Peyer's patch (tissue), 4 donors: ENCODE data around the gene R3HDM2. TPM values are rescaled to one million over a fixed set of nuclear protein-coding genes. Genes with fewer than 3 reads are reported as not detected.

ENCODE experiments used
- DNase-seq, 3 donors: peaks; one replicate each; pipeline ENCODE4 v3.0.0-alpha.2; 2017 to 2019
- H3K27ac ChIP-seq, 4 donors: fragments of 200-600 bp; sonication (generic); one replicate each; pipeline ENCODE4 v1.5.1; 2016 to 2019
- H3K27me3 ChIP-seq, 2 donors: fragments of 200-600 bp; sonication (generic); one replicate each; pipeline ENCODE4 v1.5.1; 2019
- H3K36me3 ChIP-seq, 3 donors: fragments of 200-600 bp; sonication (generic); one replicate each; pipeline ENCODE4 v1.5.1; 2016 to 2019
- H3K4me1 ChIP-seq, 4 donors: fragments of 200-600 bp; sonication (generic); one replicate each; pipeline ENCODE4 v1.5.1; 2016 to 2019
- H3K4me3 ChIP-seq, 4 donors: fragments of 200-600 bp; sonication (generic); 1 replicate in 3 of 4; 2 replicates in 1 of 4; pipeline ENCODE4 v1.5.1; 2016 to 2019; ENCODE audit warnings: mild to moderate bottlenecking in 1 of 4
- H3K9me3 ChIP-seq, 4 donors: fragments of 200-600 bp; sonication (generic); one replicate each; pipeline ENCODE4 v1.5.1; 2016 to 2019; ENCODE audit warnings: mild to moderate bottlenecking in 1 of 4
- CTCF ChIP-seq, 6 experiments: fragments of 450-650 bp in 4 of 6; fragments of 200-600 bp in 2 of 6; sonication (generic) in 1 of 6; IDR thresholded peaks; one replicate each; pipeline ENCODE4 v1.5.1; 2017 to 2019; ENCODE audit warnings: antibody characterized with exemption in 6 of 6, mild to moderate bottlenecking in 3 of 6, moderate library complexity in 1 of 6
- POLR2A ChIP-seq, 2 donors: fragments of 450-650 bp; IDR thresholded peaks; one replicate each; pipeline ENCODE4 v1.5.1; 2017; ENCODE audit warnings: antibody characterized with exemption in 2 of 2, mild to moderate bottlenecking in 2 of 2, moderate library complexity in 2 of 2
- total RNA-seq, 4 donors: library from RNA; depleted of rRNA; stranded (reverse); fragments of >200 nt; gene quantifications; one replicate each; pipeline ENCODE4 v1.1.0, GENCODE V29; 2016

R3HDM2 gene
- total RNA-seq, 4 donors from 2014 or later, result 23.1 to 145 (median 54.8) TPM

GRCh38 chr12:57208631-57209282 lies 222.1 kb downstream of the R3HDM2 start:
- no peak overlapping the region for H3K27ac ChIP-seq
- peaks cover 0 to 3% (median 0%) of the 10 kb centered on the region in 4 donors for H3K4me1 ChIP-seq
- H3K27me3 ChIP-seq, result no peaks in the 10 kb centered on the region
- TF ChIP-seq CTCF (IDR thresholded peaks at IDR 0.05) (no peak), POLR2A (IDR thresholded peaks at IDR 0.05) (no peak)
- no peaks in the 10 kb centered on the region for H3K9me3 ChIP-seq
- H3K36me3 ChIP-seq, result peaks cover 0 to 88% (median 0%) of the 10 kb centered on the region in 3 donors
- no peak for DNase-seq
- no peak overlapping the region for H3K4me3 ChIP-seq

GRCh38 chr12:57207731-57208630 lies 222.9 kb downstream of the R3HDM2 start:
- H3K27me3 ChIP-seq, result no peaks in the 10 kb centered on the region
- H3K4me3 ChIP-seq, result no peak overlapping the region
- TF ChIP-seq POLR2A (IDR thresholded peaks at IDR 0.05), result no peak
- no peak for TF ChIP-seq CTCF (IDR thresholded peaks at IDR 0.05)
- peaks cover 0 to 96% (median 0%) of the 10 kb centered on the region in 3 donors for H3K36me3 ChIP-seq
- no peaks in the 10 kb centered on the region for H3K9me3 ChIP-seq
- DNase-seq, result no peak
- H3K27ac ChIP-seq, result no peak overlapping the region
- no peaks in the 10 kb centered on the region for H3K4me1 ChIP-seq

GRCh38 chr12:57205931-57206330 lies 224.9 kb downstream of the R3HDM2 start:
- H3K4me3 ChIP-seq, result no peak overlapping the region
- no peaks in the 10 kb centered on the region for H3K9me3 ChIP-seq
- DNase-seq, result no peak
- TF ChIP-seq CTCF (IDR thresholded peaks at IDR 0.05) (no peak), POLR2A (IDR thresholded peaks at IDR 0.05) (no peak)
- no peaks in the 10 kb centered on the region for H3K27me3 ChIP-seq
- H3K27ac ChIP-seq, result no peak overlapping the region
- peaks cover 0 to 97% (median 0%) of the 10 kb centered on the region in 3 donors for H3K36me3 ChIP-seq
- H3K4me1 ChIP-seq, result no peaks in the 10 kb centered on the region

DNA sequence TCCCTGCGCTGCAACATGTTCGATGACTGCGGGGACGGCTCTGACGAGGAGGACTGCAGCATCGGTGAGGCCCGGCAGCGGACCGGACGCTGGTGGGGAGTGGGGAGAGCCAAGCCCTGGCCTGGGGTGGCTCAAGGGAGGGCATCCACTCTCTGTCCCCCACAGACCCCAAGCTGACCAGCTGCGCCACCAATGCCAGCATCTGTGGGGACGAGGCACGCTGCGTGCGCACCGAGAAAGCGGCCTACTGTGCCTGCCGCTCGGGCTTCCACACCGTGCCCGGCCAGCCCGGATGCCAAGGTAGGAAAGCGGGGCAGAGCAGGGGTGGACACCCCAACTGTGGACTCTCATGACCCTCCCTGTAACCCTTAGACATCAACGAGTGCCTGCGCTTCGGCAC lies 225.7 kb downstream of the R3HDM2 start:
- DNase-seq, result no peak
- TF ChIP-seq POLR2A (IDR thresholded peaks at IDR 0.05) (no peak), CTCF (IDR thresholded peaks at IDR 0.05) (no peak)
- Histone ChIP-seq H3K27ac (no peak overlapping the region), H3K4me3 (no peak overlapping the region), H3K4me1 (no peaks in the 10 kb centered on the region), H3K9me3 (no peaks in the 10 kb centered on the region), H3K36me3 (peaks cover 0 to 97% (median 0%) of the 10 kb centered on the region in 3 donors), H3K27me3 (no peaks in the 10 kb centered on the region)

DNA sequence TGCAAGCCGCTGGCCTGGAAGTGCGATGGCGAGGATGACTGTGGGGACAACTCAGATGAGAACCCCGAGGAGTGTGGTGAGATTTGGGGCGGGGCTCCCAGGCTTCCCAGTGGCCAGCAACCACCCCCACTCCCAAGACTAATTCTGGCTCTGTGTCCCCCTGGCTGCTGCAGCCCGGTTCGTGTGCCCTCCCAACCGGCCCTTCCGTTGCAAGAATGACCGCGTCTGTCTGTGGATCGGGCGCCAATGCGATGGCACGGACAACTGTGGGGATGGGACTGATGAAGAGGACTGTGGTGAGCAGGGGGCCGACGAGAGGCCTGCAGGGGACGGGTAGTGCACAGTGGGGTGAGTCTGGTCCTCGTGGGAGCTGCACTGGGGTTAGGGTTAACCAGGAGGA lies 226.4 kb downstream of the R3HDM2 start:
- no peaks in the 10 kb centered on the region for H3K9me3 ChIP-seq
- no peak for DNase-seq
- H3K4me1 ChIP-seq, result no peaks in the 10 kb centered on the region
- no peak for TF ChIP-seq CTCF (IDR thresholded peaks at IDR 0.05)
- no peak for TF ChIP-seq POLR2A (IDR thresholded peaks at IDR 0.05)
- no peaks in the 10 kb centered on the region for H3K27me3 ChIP-seq
- H3K4me3 ChIP-seq, result no peak overlapping the region
- H3K27ac ChIP-seq, result no peak overlapping the region
- peaks cover 0 to 97% (median 0%) of the 10 kb centered on the region in 3 donors for H3K36me3 ChIP-seq
